ENCODE results near the gene PAK6.

DNA sequence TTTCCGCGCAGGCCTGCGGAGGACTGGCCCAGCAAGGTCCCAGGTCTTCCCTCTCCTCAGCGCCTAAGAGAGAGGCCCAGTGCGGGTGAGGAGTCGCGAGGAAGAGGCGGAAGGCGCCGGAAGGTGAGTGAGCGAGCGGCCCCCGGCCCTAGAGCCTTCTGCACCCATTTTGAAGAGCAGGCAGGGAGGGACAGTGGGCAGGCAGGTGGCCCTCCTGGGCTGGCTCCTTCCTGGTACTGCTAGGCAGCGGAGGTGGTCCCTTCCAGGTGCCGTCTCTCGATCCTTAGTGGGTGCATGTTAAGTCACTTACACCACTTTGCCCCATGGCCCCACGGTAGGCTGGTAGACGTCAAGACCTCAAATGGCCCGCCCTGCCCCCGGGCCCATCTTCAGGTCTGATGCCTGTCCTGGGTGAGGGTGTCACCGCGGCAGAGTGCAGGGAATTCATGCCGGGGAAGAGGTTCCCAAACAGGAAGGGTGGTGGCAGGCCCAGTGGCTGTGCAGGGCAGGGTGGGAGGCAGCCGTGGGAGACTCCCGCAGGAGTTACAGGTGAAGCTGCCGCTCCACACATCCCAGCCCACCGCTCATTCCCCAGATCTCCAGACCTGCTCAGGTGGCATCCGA is 14.4 kb downstream of the PAK6 start:
- TF ChIP-seq, protein P1, sequence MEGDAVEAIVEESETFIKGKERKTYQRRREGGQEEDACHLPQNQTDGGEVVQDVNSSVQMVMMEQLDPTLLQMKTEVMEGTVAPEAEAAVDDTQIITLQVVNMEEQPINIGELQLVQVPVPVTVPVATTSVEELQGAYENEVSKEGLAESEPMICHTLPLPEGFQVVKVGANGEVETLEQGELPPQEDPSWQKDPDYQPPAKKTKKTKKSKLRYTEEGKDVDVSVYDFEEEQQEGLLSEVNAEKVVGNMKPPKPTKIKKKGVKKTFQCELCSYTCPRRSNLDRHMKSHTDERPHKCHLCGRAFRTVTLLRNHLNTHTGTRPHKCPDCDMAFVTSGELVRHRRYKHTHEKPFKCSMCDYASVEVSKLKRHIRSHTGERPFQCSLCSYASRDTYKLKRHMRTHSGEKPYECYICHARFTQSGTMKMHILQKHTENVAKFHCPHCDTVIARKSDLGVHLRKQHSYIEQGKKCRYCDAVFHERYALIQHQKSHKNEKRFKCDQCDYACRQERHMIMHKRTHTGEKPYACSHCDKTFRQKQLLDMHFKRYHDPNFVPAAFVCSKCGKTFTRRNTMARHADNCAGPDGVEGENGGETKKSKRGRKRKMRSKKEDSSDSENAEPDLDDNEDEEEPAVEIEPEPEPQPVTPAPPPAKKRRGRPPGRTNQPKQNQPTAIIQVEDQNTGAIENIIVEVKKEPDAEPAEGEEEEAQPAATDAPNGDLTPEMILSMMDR (IDR thresholded peaks at IDR 0.05; ENCODE audit: low read depth, low read length, poor library complexity, severe bottlenecking): no peak
- 0 out of 2 replicates have a peak, but pooled peaks have one; percentile 2 for TF ChIP-seq EZH2phosphoT487 (IDR thresholded peaks at IDR 0.05; ENCODE audit: borderline replicate concordance, low read length)
